MCF 10A (cell line): ENCODE results near the gene TMEM37. TPM values are rescaled to one million over a fixed set of nuclear protein-coding genes. Genes with fewer than 3 reads are reported as not detected.

Source experiments
- BruUV-seq: library from RNA; stranded (reverse); fragments of 400-500 nt; replicated peaks from 2 replicates; lab custom pipeline; 2021; lab: Mats Ljungman, UMichigan
- CTCF ChIA-PET: fragments of 300-600 bp; sonication (Branson Sonifier 250); formaldehyde crosslinking; extraction: SDS; loops from one replicate; lab custom pipeline; 2021; ENCODE audit warnings: antibody characterized with exemption, inconsistent platforms; lab: Yijun Ruan, JAX
- POLR2A ChIA-PET: fragments of 300-600, 350-650 bp; sonication (Branson Sonifier 250); formaldehyde crosslinking; extraction: SDS; loops from one replicate; lab custom pipeline; 2020; ENCODE audit warnings: antibody characterized with exemption, inconsistent platforms; lab: Yijun Ruan, JAX
- DNase-seq: peaks from one replicate; pipeline ENCODE4 v3.0.0-alpha.2; 2018; ENCODE audit not compliant: unreplicated experiment
- H3K27ac Mint-ChIP-seq: one replicate; pipeline ENCODE4 v1.8.0; 2022; ENCODE audit warnings: mild to moderate bottlenecking, low read depth, mixed read lengths; ENCODE audit not compliant: unreplicated experiment
- H3K27me3 Mint-ChIP-seq: one replicate; pipeline ENCODE4 v1.8.0; 2022; ENCODE audit warnings: mixed read lengths; ENCODE audit not compliant: insufficient read depth, unreplicated experiment
- H3K36me3 Mint-ChIP-seq: one replicate; pipeline ENCODE4 v1.8.0; 2022; ENCODE audit warnings: mild to moderate bottlenecking, moderate library complexity, mixed read lengths; ENCODE audit not compliant: insufficient read depth, unreplicated experiment
- H3K4me1 Mint-ChIP-seq: one replicate; pipeline ENCODE4 v1.8.0; 2022; ENCODE audit warnings: mixed read lengths; ENCODE audit not compliant: insufficient read depth, unreplicated experiment
- H3K4me3 Mint-ChIP-seq: one replicate; pipeline ENCODE4 v1.8.0; 2022; ENCODE audit warnings: mild to moderate bottlenecking, moderate library complexity, mixed read lengths; ENCODE audit not compliant: unreplicated experiment
- H3K9me3 Mint-ChIP-seq: one replicate; pipeline ENCODE4 v1.8.0; 2022; ENCODE audit warnings: mixed read lengths; ENCODE audit not compliant: unreplicated experiment
- intact Hi-C: fragments of 100-400 bp; cut with micrococcal nuclease; formaldehyde crosslinking; loops from 2 replicates; pipeline ENCODE4 v1.14.1; 2022
- total RNA-seq: library from RNA; stranded (reverse); gene quantifications from 2 replicates; pipeline ENCODE4 v1.2.3, GENCODE V29; 2022
- TF ChIP-seq, protein P1 (sequence below): fragments of 200-600 bp; IDR thresholded peaks from one replicate; pipeline ENCODE4 v1.8.0; 2022; ENCODE audit warnings: antibody characterized with exemption, mild to moderate bottlenecking; ENCODE audit not compliant: unreplicated experiment

The TMEM37 gene
- total RNA-seq, 1 experiment from 2014 or later, result not detected

DNA sequence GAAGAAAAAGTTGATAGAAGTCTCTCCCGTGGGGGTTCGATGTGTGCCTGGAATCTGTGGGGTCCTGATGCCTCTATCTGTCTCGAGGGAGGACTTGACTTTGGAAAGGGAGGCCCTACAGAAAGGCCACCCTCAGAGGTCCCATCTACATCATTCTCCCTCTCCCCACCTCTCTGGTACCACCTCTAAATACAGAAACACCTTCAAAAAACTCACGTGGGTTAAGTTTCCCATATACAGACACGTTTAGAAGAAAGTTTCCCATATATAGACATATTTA, 5.3 kb upstream of the TMEM37 start:
- Mint-ChIP-seq H3K9me3 (no peaks in the 10 kb centered on the region), H3K4me3 (no peak overlapping the region), H3K36me3 (no peaks in the 10 kb centered on the region), H3K27me3 (no peaks in the 10 kb centered on the region), H3K4me1 (peaks cover 20% of the 10 kb centered on the region), H3K27ac (peak overlapping the region; percentile 5)
- TF ChIP-seq, protein P1, sequence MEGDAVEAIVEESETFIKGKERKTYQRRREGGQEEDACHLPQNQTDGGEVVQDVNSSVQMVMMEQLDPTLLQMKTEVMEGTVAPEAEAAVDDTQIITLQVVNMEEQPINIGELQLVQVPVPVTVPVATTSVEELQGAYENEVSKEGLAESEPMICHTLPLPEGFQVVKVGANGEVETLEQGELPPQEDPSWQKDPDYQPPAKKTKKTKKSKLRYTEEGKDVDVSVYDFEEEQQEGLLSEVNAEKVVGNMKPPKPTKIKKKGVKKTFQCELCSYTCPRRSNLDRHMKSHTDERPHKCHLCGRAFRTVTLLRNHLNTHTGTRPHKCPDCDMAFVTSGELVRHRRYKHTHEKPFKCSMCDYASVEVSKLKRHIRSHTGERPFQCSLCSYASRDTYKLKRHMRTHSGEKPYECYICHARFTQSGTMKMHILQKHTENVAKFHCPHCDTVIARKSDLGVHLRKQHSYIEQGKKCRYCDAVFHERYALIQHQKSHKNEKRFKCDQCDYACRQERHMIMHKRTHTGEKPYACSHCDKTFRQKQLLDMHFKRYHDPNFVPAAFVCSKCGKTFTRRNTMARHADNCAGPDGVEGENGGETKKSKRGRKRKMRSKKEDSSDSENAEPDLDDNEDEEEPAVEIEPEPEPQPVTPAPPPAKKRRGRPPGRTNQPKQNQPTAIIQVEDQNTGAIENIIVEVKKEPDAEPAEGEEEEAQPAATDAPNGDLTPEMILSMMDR, result no peak
- no peak for DNase-seq
- CTCF ChIA-PET, result interaction anchor here (0.6 kb wide), 1 partner anchor 43 kb away, joined by 3 read pairs; no protein-coding TSS in a partner anchor
- intact Hi-C loops, result no loop called here
- BruUV-seq, result no TSS peak
- POLR2A ChIA-PET, result no interaction called here

- H3K27me3 Mint-ChIP-seq, result no peaks in the 10 kb centered on the region
- no peaks in the 10 kb centered on the region for H3K9me3 Mint-ChIP-seq
- no peaks in the 10 kb centered on the region for H3K36me3 Mint-ChIP-seq
- H3K4me3 Mint-ChIP-seq, result no peak overlapping the region
- POLR2A ChIA-PET, result no interaction called here
- CTCF ChIA-PET, result interaction anchor here (0.6 kb wide), 2 partner anchors 41 to 42 kb away, joined by 3 read pairs; no protein-coding TSS in a partner anchor
- H3K4me1 Mint-ChIP-seq, result peaks cover 20% of the 10 kb centered on the region
- intact Hi-C loops, result no loop called here
- peak overlapping the region; percentile 5 for H3K27ac Mint-ChIP-seq
- peak; percentile 85 for DNase-seq
- TF ChIP-seq, protein P1, result no peak
- BruUV-seq, result no TSS peak
Observed at GRCh38 chr2:119426801-119427395, 4.8 kb upstream of the TMEM37 start.

DNA sequence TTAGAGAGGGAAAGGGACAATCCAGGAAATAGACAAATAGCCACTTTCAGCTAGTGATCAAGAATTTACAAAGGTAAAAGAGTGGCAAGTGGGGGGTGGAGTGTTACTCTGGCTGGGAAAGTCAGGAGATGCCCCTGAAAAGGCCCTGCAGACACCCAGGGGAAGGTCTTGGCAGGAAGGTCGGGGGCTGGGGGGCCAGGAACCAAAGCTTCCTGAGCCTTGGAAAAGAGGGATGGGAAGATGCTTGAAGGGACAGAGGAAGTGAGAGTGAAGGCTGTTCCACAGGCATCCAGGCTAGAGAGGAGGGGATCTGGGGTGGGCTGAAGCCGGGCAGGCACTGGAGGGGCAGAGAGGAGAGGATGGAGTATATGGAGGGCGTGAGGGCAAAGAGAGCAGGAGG, 3.9 kb upstream of the TMEM37 start:
- Mint-ChIP-seq H3K4me1 (peaks cover 28% of the 10 kb centered on the region), H3K9me3 (no peaks in the 10 kb centered on the region), H3K27ac (no peak overlapping the region), H3K36me3 (no peaks in the 10 kb centered on the region), H3K27me3 (no peaks in the 10 kb centered on the region), H3K4me3 (no peak overlapping the region)
- CTCF ChIA-PET, result interaction anchor here (0.6 to 1.2 kb wide), 2 partner anchors 42 to 49 kb away, joined by 3 to 8 read pairs; no protein-coding TSS in a partner anchor
- POLR2A ChIA-PET, result no interaction called here
- DNase-seq, result no peak
- intact Hi-C loops, result no loop called here
- TF ChIP-seq, protein P1, result no peak
- BruUV-seq, result no TSS peak

GRCh38 chr2:119428488-119429224, 3.0 kb upstream of the TMEM37 start:
- Mint-ChIP-seq H3K27me3 (no peaks in the 10 kb centered on the region), H3K9me3 (no peaks in the 10 kb centered on the region), H3K27ac (no peak overlapping the region), H3K4me1 (peaks cover 35% of the 10 kb centered on the region), H3K36me3 (no peaks in the 10 kb centered on the region), H3K4me3 (no peak overlapping the region)
- CTCF ChIA-PET, result interaction anchor here (0.6 to 1.2 kb wide), 2 partner anchors 12 to 48 kb away, joined by 3 to 8 read pairs; no protein-coding TSS in a partner anchor
- POLR2A ChIA-PET, result no interaction called here
- TF ChIP-seq, protein P1, result no peak
- intact Hi-C loops, result no loop called here
- no peak for DNase-seq
- no TSS peak for BruUV-seq
